ACC112 (cell line): ENCODE results near the gene KCNH5.

Experiments
- H2AFZ ChIP-seq: fragments of 200-600 bp; sonication (generic); one replicate; pipeline ENCODE4 v1.6.0; 2017; ENCODE audit warnings: antibody characterized with exemption, low read length; ENCODE audit not compliant: unreplicated experiment
- H3K27ac ChIP-seq: fragments of 200-600 bp; sonication (generic); 2 replicates; pipeline ENCODE4 v1.5.1; 2014; ENCODE audit warnings: low read depth, mild to moderate bottlenecking, antibody characterized with exemption, low read length, moderate library complexity
- H3K27me3 ChIP-seq: fragments of 200-600 bp; sonication (generic); 2 replicates; pipeline ENCODE4 v1.6.1; 2014; ENCODE audit warnings: mild to moderate bottlenecking, antibody characterized with exemption, low read length, moderate library complexity, mixed read lengths; ENCODE audit not compliant: insufficient read depth
- H3K36me3 ChIP-seq: fragments of 200-600 bp; sonication (generic); 2 replicates; pipeline ENCODE4 v1.6.1; 2016; ENCODE audit warnings: mild to moderate bottlenecking, antibody characterized with exemption, low read length, moderate library complexity, mixed read lengths; ENCODE audit not compliant: insufficient read depth
- H3K4me1 ChIP-seq: fragments of 200-600 bp; sonication (generic); one replicate; pipeline ENCODE4 v1.6.1; 2016; ENCODE audit warnings: low read length, mixed read lengths; ENCODE audit not compliant: insufficient read depth, unreplicated experiment, control insufficient read depth
- H3K4me3 ChIP-seq: fragments of 200-600 bp; sonication (generic); 2 replicates; pipeline ENCODE4 v1.5.1; 2014; ENCODE audit warnings: mild to moderate bottlenecking, low read depth, low read length
- H3K79me2 ChIP-seq: fragments of 200-600 bp; sonication (generic); one replicate; pipeline ENCODE4 v1.6.0; 2016; ENCODE audit warnings: low read length; ENCODE audit not compliant: control insufficient read depth, unreplicated experiment, insufficient read depth

The KCNH5 gene

GRCh38 chr14:62684376-62684775 lies 360.9 kb downstream of the KCNH5 start:
- Histone ChIP-seq H3K4me3 (no peak overlapping the region), H3K36me3 (no peaks in the 10 kb centered on the region), H3K27ac (no peak overlapping the region), H3K79me2 (no peaks in the 10 kb centered on the region), H3K27me3 (no peaks in the 10 kb centered on the region), H3K4me1 (no peaks in the 10 kb centered on the region), H2AFZ (no peak overlapping the region)

- Histone ChIP-seq H2AFZ (no peak overlapping the region), H3K4me1 (no peaks in the 10 kb centered on the region), H3K4me3 (no peak overlapping the region), H3K27me3 (no peaks in the 10 kb centered on the region), H3K36me3 (no peaks in the 10 kb centered on the region), H3K79me2 (no peaks in the 10 kb centered on the region), H3K27ac (no peak overlapping the region)
These were observed 363.1 kb downstream of the KCNH5 start for GRCh38 chr14:62682208-62682607.

GRCh38 chr14:62674563-62675237 lies 370.6 kb downstream of the KCNH5 start:
- Histone ChIP-seq H3K4me3 (no peak overlapping the region), H3K36me3 (no peaks in the 10 kb centered on the region), H3K4me1 (no peaks in the 10 kb centered on the region), H2AFZ (no peak overlapping the region), H3K79me2 (no peaks in the 10 kb centered on the region), H3K27ac (no peak overlapping the region), H3K27me3 (no peaks in the 10 kb centered on the region)

- Histone ChIP-seq H3K4me3 (no peak overlapping the region), H3K36me3 (no peaks in the 10 kb centered on the region), H3K27me3 (no peaks in the 10 kb centered on the region), H3K27ac (no peak overlapping the region), H3K4me1 (no peaks in the 10 kb centered on the region), H2AFZ (no peak overlapping the region), H3K79me2 (no peaks in the 10 kb centered on the region)
These were observed 372.1 kb downstream of the KCNH5 start for GRCh38 chr14:62673014-62673755.

- Histone ChIP-seq H3K4me3 (no peak overlapping the region), H3K27me3 (no peaks in the 10 kb centered on the region), H3K36me3 (no peaks in the 10 kb centered on the region), H3K4me1 (no peaks in the 10 kb centered on the region), H3K27ac (no peak overlapping the region), H3K79me2 (no peaks in the 10 kb centered on the region), H2AFZ (no peak overlapping the region)
These were observed 374.7 kb downstream of the KCNH5 start for GRCh38 chr14:62670526-62670925.

GRCh38 chr14:62667421-62667914 lies 377.8 kb downstream of the KCNH5 start:
- H3K27me3 ChIP-seq, result no peaks in the 10 kb centered on the region
- no peak overlapping the region for H3K4me3 ChIP-seq
- no peak overlapping the region for H3K27ac ChIP-seq
- no peak overlapping the region for H2AFZ ChIP-seq
- H3K4me1 ChIP-seq, result no peaks in the 10 kb centered on the region
- no peaks in the 10 kb centered on the region for H3K79me2 ChIP-seq
- no peaks in the 10 kb centered on the region for H3K36me3 ChIP-seq

- H3K4me3 ChIP-seq, result no peak overlapping the region
- no peaks in the 10 kb centered on the region for H3K27me3 ChIP-seq
- no peaks in the 10 kb centered on the region for H3K79me2 ChIP-seq
- H3K36me3 ChIP-seq, result no peaks in the 10 kb centered on the region
- H3K4me1 ChIP-seq, result no peaks in the 10 kb centered on the region
- H2AFZ ChIP-seq, result no peak overlapping the region
- H3K27ac ChIP-seq, result no peak overlapping the region
These were observed 380.0 kb downstream of the KCNH5 start for GRCh38 chr14:62665286-62665685.

GRCh38 chr14:62663456-62663821 lies 381.8 kb downstream of the KCNH5 start:
- H2AFZ ChIP-seq, result no peak overlapping the region
- no peaks in the 10 kb centered on the region for H3K36me3 ChIP-seq
- H3K27me3 ChIP-seq, result no peaks in the 10 kb centered on the region
- H3K27ac ChIP-seq, result no peak overlapping the region
- no peak overlapping the region for H3K4me3 ChIP-seq
- no peaks in the 10 kb centered on the region for H3K79me2 ChIP-seq
- H3K4me1 ChIP-seq, result no peaks in the 10 kb centered on the region

- no peaks in the 10 kb centered on the region for H3K79me2 ChIP-seq
- no peak overlapping the region for H3K27ac ChIP-seq
- no peaks in the 10 kb centered on the region for H3K27me3 ChIP-seq
- H3K4me1 ChIP-seq, result no peaks in the 10 kb centered on the region
- H3K36me3 ChIP-seq, result no peaks in the 10 kb centered on the region
- no peak overlapping the region for H2AFZ ChIP-seq
- H3K4me3 ChIP-seq, result no peak overlapping the region
These were observed 382.3 kb downstream of the KCNH5 start for GRCh38 chr14:62662811-62663455.

GRCh38 chr14:62661818-62662217 lies 383.4 kb downstream of the KCNH5 start:
- Histone ChIP-seq H3K79me2 (no peaks in the 10 kb centered on the region), H3K27ac (no peak overlapping the region), H2AFZ (no peak overlapping the region), H3K4me1 (no peaks in the 10 kb centered on the region), H3K27me3 (no peaks in the 10 kb centered on the region), H3K36me3 (no peaks in the 10 kb centered on the region), H3K4me3 (no peak overlapping the region)
